ENCODE data around the gene OR6C76.

DNA sequence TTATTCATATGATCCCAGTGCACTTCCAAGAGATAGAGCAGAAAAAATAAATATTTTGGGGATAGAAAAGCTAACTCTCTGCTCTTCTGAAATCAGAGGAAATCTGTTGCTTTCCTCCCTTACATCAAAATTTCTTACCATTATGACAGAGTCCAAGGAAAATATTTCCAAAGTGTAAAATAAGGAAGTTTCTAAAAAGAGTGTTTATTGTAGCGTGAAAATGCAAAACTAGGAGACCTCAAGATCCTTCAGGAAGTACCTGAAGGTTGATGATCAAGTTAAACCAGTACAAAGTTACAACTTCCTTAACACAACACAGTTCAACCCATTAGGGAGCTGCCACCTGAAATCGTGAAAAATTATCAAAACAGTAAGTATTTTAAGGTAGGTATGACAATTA, 17.7 kb downstream of the OR6C76 start, which contains the start of gene OR6C2:
- TF ChIP-seq, protein P1, sequence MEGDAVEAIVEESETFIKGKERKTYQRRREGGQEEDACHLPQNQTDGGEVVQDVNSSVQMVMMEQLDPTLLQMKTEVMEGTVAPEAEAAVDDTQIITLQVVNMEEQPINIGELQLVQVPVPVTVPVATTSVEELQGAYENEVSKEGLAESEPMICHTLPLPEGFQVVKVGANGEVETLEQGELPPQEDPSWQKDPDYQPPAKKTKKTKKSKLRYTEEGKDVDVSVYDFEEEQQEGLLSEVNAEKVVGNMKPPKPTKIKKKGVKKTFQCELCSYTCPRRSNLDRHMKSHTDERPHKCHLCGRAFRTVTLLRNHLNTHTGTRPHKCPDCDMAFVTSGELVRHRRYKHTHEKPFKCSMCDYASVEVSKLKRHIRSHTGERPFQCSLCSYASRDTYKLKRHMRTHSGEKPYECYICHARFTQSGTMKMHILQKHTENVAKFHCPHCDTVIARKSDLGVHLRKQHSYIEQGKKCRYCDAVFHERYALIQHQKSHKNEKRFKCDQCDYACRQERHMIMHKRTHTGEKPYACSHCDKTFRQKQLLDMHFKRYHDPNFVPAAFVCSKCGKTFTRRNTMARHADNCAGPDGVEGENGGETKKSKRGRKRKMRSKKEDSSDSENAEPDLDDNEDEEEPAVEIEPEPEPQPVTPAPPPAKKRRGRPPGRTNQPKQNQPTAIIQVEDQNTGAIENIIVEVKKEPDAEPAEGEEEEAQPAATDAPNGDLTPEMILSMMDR (IDR thresholded peaks at IDR 0.05; ENCODE audit: low read depth, low read length, missing input control) = no peak
- TF ChIP-seq, protein P2, sequence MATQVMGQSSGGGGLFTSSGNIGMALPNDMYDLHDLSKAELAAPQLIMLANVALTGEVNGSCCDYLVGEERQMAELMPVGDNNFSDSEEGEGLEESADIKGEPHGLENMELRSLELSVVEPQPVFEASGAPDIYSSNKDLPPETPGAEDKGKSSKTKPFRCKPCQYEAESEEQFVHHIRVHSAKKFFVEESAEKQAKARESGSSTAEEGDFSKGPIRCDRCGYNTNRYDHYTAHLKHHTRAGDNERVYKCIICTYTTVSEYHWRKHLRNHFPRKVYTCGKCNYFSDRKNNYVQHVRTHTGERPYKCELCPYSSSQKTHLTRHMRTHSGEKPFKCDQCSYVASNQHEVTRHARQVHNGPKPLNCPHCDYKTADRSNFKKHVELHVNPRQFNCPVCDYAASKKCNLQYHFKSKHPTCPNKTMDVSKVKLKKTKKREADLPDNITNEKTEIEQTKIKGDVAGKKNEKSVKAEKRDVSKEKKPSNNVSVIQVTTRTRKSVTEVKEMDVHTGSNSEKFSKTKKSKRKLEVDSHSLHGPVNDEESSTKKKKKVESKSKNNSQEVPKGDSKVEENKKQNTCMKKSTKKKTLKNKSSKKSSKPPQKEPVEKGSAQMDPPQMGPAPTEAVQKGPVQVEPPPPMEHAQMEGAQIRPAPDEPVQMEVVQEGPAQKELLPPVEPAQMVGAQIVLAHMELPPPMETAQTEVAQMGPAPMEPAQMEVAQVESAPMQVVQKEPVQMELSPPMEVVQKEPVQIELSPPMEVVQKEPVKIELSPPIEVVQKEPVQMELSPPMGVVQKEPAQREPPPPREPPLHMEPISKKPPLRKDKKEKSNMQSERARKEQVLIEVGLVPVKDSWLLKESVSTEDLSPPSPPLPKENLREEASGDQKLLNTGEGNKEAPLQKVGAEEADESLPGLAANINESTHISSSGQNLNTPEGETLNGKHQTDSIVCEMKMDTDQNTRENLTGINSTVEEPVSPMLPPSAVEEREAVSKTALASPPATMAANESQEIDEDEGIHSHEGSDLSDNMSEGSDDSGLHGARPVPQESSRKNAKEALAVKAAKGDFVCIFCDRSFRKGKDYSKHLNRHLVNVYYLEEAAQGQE (IDR thresholded peaks at IDR 0.05) = no peak
- no peak for TF ChIP-seq FOXA1 (IDR thresholded peaks at IDR 0.05)

Data from liver (tissue), 2 donors.